GM18868 (cell line): Measurements from ENCODE around the gene PRODH2.
A peak's percentile ranks its signal among the peaks of the same experiment; 100 is the strongest.

Experiments
- ATAC-seq: cut with Tn5 transposase; IDR thresholded peaks from one replicate; pipeline ENCODE4 v1.9.1; 2021; ENCODE audit warnings: mild to moderate bottlenecking, moderate library complexity; ENCODE audit not compliant: unreplicated experiment

The PRODH2 gene

GRCh38 chr19:35764432-35765315 is 48.0 kb downstream of the PRODH2 start:
- ATAC-seq = no peak

- ATAC-seq = no peak
Measured at GRCh38 chr19:35760711-35761349, 51.8 kb downstream of the PRODH2 start.

GRCh38 chr19:35759697-35760096 is 52.9 kb downstream of the PRODH2 start:
- no peak for ATAC-seq

GRCh38 chr19:35757749-35758608 is 54.7 kb downstream of the PRODH2 start, which contains the start of gene PROSER3:
TSS of gene PROSER3 (plus strand) at chr19:35758176. CDS start at chr19:35758216, 40 bp downstream.
- ATAC-seq = peak; percentile 95

- no peak for ATAC-seq
Measured at GRCh38 chr19:35757231-35757748, 55.4 kb downstream of the PRODH2 start.

- ATAC-seq = no peak
Measured at GRCh38 chr19:35756377-35757230, 56.0 kb downstream of the PRODH2 start, which contains the start of gene HSPB6. TSS of gene HSPB6 (minus strand) at chr19:35757029. CDS start at chr19:35757008, 21 bp downstream.

GRCh38 chr19:35755550-35756376 is 56.9 kb downstream of the PRODH2 start:
- no peak for ATAC-seq

- no peak for ATAC-seq
Measured at GRCh38 chr19:35755131-35755549, 57.5 kb downstream of the PRODH2 start.

- no peak for ATAC-seq
Measured at GRCh38 chr19:35754370-35755130, 58.1 kb downstream of the PRODH2 start.

- ATAC-seq = no peak
Measured at GRCh38 chr19:35753634-35754369, 58.8 kb downstream of the PRODH2 start.

- ATAC-seq = no peak
Measured at GRCh38 chr19:35752746-35753350, 59.8 kb downstream of the PRODH2 start.

GRCh38 chr19:35751839-35752745 is 60.6 kb downstream of the PRODH2 start:
- ATAC-seq = no peak

GRCh38 chr19:35750167-35750566 is 62.5 kb downstream of the PRODH2 start:
- no peak for ATAC-seq
